ENCODE measurements around the gene MAN2B2. TPM values are rescaled to one million over a fixed set of nuclear protein-coding genes. Genes with fewer than 3 reads are reported as not detected.

MAN2B2 gene
- total RNA-seq, 1 experiment from 2014 or later, result 5.9 TPM

DNA sequence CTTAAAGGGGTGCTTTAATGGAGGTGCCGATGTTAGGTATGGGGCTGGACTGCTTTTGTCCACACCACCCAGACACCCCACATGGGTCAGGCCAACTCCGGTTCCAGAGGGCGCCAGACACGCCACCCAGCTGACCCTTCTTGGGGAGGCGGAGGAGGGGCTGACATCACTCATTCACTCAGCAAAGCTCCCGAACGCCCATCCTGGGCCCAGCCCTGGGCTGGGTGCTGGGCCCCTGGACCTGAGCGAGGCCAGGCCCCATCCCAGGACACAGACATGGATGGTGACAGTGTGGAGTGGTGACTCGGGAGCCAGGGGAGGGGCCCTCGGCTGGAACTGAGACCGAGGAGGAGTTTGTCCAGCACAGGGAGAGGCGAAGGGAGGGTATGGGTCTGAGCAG is 28.1 kb downstream of the MAN2B2 start:
- peaks cover 7 to 34% (median 27%) of the 10 kb centered on the region in 3 experiments for H3K36me3 Mint-ChIP-seq (ENCODE audit: insufficient read depth in 1 of 3, low read depth in 3 of 3)
- no peak overlapping the region; the same call in 1 of the 2 replicates for H3K14ac ChIP-seq (ENCODE audit: insufficient read depth, low read length)

More for the DNA sequence above, 28.1 kb downstream of the MAN2B2 start:
- H3K27ac Mint-ChIP-seq, result no peak overlapping the region
- no peak overlapping the region for H3K4me2 ChIP-seq (ENCODE audit: insufficient read depth, insufficient read length, low read length)
- no peak overlapping the region for H3K27ac ChIP-seq (ENCODE audit: insufficient read length, low read depth, low read length)
- H3K56ac ChIP-seq (ENCODE audit: insufficient read length, low read depth, low read length), result no peak overlapping the region
- H2BK5ac ChIP-seq (ENCODE audit: insufficient read length, low read length), result no peak overlapping the region
- H3K27me3 ChIP-seq (ENCODE audit: insufficient read depth, low read length), result no peaks in the 10 kb centered on the region
- no peaks in the 10 kb centered on the region for H3K23me2 ChIP-seq (ENCODE audit: insufficient read length, low read depth, low read length, poor library complexity, severe bottlenecking)
- no peak overlapping the region for H2BK120ac ChIP-seq (ENCODE audit: low read depth, low read length, poor library complexity, severe bottlenecking)
- no peak overlapping the region for H3K9ac ChIP-seq (ENCODE audit: extremely low read depth, insufficient read length, low read length)
- H3K79me2 ChIP-seq (ENCODE audit: insufficient read depth, low read length), result no peaks in the 10 kb centered on the region
- no peak overlapping the region for H2AFZ ChIP-seq (ENCODE audit: low read length)
- no peaks in the 10 kb centered on the region for H3K9me3 ChIP-seq (ENCODE audit: control insufficient read depth, low read depth, low read length)
- H3K4ac ChIP-seq (ENCODE audit: low read depth, low read length), result no peak overlapping the region
- H3K18ac ChIP-seq (ENCODE audit: insufficient read length, low read depth, low read length), result no peak overlapping the region
- no peaks in the 10 kb centered on the region for H3K79me1 ChIP-seq (ENCODE audit: insufficient read depth, low read depth, low read length, poor library complexity, severe bottlenecking)
- H3K4me3 Mint-ChIP-seq, result no peak overlapping the region
- no peaks in the 10 kb centered on the region for H4K20me1 ChIP-seq (ENCODE audit: control insufficient read depth, insufficient read depth, insufficient read length)
- H3K23ac ChIP-seq (ENCODE audit: insufficient read length, low read depth, low read length), result no peak overlapping the region
- no peak overlapping the region for H2BK20ac ChIP-seq (ENCODE audit: low read depth, low read length, poor library complexity, severe bottlenecking)
- WGBS (ENCODE audit: extremely low coverage, insufficient read length, low lambda C conversion rate), result no CpG with 5 or more reads among the region's 12 CpGs
- H4K8ac ChIP-seq (replicated peaks; ENCODE audit: insufficient read length, low read depth, low read length), result no peak overlapping the region
- no peak overlapping the region for H4K91ac ChIP-seq (ENCODE audit: insufficient read length, low read depth, low read length)
- no peaks in the 10 kb centered on the region for H3K4me1 ChIP-seq (ENCODE audit: insufficient read depth, low read length)
- H3K9me3 Mint-ChIP-seq, result peaks cover 12 to 17% of the 10 kb centered on the region in 2 experiments
- H3K27me3 Mint-ChIP-seq (ENCODE audit: low read depth), result peaks cover 8% of the 10 kb centered on the region
- no peak for DNase-seq
- H4K5ac ChIP-seq (ENCODE audit: insufficient read length, low read depth, low read length), result no peak overlapping the region
- TF ChIP-seq, protein P1, sequence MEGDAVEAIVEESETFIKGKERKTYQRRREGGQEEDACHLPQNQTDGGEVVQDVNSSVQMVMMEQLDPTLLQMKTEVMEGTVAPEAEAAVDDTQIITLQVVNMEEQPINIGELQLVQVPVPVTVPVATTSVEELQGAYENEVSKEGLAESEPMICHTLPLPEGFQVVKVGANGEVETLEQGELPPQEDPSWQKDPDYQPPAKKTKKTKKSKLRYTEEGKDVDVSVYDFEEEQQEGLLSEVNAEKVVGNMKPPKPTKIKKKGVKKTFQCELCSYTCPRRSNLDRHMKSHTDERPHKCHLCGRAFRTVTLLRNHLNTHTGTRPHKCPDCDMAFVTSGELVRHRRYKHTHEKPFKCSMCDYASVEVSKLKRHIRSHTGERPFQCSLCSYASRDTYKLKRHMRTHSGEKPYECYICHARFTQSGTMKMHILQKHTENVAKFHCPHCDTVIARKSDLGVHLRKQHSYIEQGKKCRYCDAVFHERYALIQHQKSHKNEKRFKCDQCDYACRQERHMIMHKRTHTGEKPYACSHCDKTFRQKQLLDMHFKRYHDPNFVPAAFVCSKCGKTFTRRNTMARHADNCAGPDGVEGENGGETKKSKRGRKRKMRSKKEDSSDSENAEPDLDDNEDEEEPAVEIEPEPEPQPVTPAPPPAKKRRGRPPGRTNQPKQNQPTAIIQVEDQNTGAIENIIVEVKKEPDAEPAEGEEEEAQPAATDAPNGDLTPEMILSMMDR (conservative IDR thresholded peaks at IDR 0.05), result no peak
- H2BK12ac ChIP-seq (ENCODE audit: insufficient read length, low read depth, low read length), result no peak overlapping the region
- no peaks in the 10 kb centered on the region for H3K4me1 Mint-ChIP-seq
- H2BK15ac ChIP-seq (ENCODE audit: low read depth, low read length), result no peak overlapping the region
- no peak overlapping the region for H3T11ph ChIP-seq (ENCODE audit: low read length)
- H2AK5ac ChIP-seq (ENCODE audit: insufficient read length, low read length), result no peak overlapping the region

Measured in H9 (cell line).